Retinal pigment epithelial cell (primary cell): Measurements from ENCODE around the gene SDK1.

Experiments used
- DNase-seq: peaks from one replicate; pipeline ENCODE4 v3.0.0-alpha.2; 2010; ENCODE audit warnings: low read depth
- H3K4me3 ChIP-seq: 2 replicates; pipeline ENCODE4 v1.5.1; 2011; ENCODE audit warnings: mild to moderate bottlenecking, low read length, control low read depth, moderate library complexity
- TF ChIP-seq, protein P1 (sequence below): conservative IDR thresholded peaks from 2 replicates; pipeline ENCODE4 v1.5.1; 2011; ENCODE audit warnings: low read depth, low read length, control low read depth, inconsistent platforms

The SDK1 gene

GRCh38 chr7:4162884-4163564 is 862.0 kb downstream of the SDK1 start:
- DNase-seq: no peak
- H3K4me3 ChIP-seq: no peak overlapping the region
- TF ChIP-seq, protein P1, sequence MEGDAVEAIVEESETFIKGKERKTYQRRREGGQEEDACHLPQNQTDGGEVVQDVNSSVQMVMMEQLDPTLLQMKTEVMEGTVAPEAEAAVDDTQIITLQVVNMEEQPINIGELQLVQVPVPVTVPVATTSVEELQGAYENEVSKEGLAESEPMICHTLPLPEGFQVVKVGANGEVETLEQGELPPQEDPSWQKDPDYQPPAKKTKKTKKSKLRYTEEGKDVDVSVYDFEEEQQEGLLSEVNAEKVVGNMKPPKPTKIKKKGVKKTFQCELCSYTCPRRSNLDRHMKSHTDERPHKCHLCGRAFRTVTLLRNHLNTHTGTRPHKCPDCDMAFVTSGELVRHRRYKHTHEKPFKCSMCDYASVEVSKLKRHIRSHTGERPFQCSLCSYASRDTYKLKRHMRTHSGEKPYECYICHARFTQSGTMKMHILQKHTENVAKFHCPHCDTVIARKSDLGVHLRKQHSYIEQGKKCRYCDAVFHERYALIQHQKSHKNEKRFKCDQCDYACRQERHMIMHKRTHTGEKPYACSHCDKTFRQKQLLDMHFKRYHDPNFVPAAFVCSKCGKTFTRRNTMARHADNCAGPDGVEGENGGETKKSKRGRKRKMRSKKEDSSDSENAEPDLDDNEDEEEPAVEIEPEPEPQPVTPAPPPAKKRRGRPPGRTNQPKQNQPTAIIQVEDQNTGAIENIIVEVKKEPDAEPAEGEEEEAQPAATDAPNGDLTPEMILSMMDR: no peak

GRCh38 chr7:4163565-4164203 is 862.6 kb downstream of the SDK1 start:
- TF ChIP-seq, protein P1: no peak
- H3K4me3 ChIP-seq: no peak overlapping the region
- DNase-seq: no peak

GRCh38 chr7:4164556-4164955 is 863.5 kb downstream of the SDK1 start:
- DNase-seq: no peak
- H3K4me3 ChIP-seq: no peak overlapping the region
- TF ChIP-seq, protein P1: no peak

GRCh38 chr7:4166340-4166739 is 865.3 kb downstream of the SDK1 start:
- H3K4me3 ChIP-seq: no peak overlapping the region
- TF ChIP-seq, protein P1: no peak
- DNase-seq: no peak

DNA sequence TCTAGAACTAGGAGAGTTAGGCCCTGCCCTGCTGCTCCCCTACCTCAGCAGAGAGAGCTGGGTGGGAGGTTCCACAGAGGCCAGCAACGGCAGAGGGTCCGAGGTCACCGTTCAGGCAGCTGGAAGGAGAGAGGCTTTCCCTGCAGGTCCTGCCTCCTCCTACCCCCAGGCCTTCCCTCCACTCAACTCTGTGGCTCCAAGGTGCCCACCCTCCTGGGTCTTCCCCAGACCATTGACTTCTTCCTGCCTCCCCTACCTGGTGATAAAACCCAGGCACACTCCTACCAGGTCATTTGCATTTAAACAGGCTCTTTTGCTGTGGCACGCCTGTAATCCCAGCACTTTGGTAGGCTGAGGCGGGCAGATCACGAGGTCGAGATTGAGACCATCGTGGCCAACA is 865.8 kb downstream of the SDK1 start:
- H3K4me3 ChIP-seq: no peak overlapping the region
- TF ChIP-seq, protein P1: no peak
- DNase-seq: no peak

GRCh38 chr7:4167385-4167910 is 866.4 kb downstream of the SDK1 start:
- DNase-seq: no peak
- TF ChIP-seq, protein P1: no peak
- no peak overlapping the region for H3K4me3 ChIP-seq

DNA sequence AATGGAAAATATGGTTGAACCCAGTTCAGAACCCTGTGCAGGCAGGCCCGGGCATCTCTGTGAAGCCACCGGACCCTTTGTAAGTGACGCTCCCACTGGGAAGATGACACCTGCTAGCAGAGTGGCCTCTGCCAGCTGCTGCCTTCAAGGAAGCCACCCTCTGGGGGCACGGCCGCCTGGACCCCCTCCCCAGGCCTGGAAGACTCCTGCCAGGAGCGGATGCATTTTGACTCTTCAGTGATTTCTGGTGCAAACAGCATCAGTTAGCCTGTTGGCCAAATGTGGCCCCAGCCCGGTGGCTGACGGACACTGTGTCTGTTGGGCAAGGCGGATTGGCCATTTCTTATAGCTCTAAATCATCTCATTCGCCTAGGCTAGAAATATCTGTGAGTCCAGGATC is 867.0 kb downstream of the SDK1 start:
- DNase-seq: no peak
- TF ChIP-seq, protein P1: no peak
- H3K4me3 ChIP-seq: no peak overlapping the region
